Activated CD4-positive, CD25-positive, alpha-beta regulatory T cell (primary cell): ENCODE measurements around the gene CCDC171.
"Not testable (repeated sequence)": the region's sequence is repeated elsewhere in the genome, so short reads cannot be mapped to it uniquely, and the experiment has no call there.

Experiments
- DNase-seq, 4 experiments: peaks; one replicate each; lab custom pipeline; 2025; lab: John Stamatoyannopoulos, UW

CCDC171 gene

DNA sequence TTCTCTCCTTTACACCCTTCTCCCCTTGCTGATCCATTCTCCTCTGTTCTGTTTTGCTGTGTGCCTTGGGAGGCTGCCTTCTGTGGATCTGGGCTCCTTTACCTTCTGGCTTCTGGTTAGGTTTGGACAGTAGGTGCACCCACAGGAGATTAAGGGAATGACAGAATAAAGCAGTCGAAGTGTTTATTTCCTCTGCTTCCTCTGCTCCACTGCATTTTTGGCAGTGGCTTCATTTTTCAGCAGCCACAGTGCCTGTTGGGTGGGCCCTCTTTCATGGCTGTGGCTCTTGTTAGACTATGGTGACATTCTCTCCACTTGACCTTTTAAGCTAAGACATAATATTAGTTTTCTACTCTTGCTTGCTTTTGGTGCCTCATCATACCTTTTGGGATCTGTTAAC lies 144.1 kb downstream of the CCDC171 start:
- no peak for DNase-seq

DNA sequence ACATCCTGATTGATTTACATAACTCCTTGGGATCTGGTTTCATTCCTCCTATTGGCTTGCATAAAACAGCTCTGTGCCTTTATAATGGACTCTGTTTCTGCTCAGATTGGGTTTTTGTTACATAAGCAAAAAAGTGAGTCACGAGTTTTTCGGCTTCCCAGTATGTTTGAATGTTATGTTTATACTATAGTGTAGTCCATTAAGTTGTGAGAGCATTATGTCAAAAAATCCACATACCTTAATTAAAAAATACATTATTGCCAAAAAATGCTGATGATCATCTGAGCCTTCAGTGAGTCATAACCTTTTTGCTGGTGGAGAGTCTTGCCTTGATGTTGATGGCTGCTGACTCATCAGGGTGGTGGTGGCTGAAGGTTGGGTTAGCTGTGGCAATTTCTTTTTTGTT lies 144.6 kb downstream of the CCDC171 start:
- no peak for DNase-seq

DNA sequence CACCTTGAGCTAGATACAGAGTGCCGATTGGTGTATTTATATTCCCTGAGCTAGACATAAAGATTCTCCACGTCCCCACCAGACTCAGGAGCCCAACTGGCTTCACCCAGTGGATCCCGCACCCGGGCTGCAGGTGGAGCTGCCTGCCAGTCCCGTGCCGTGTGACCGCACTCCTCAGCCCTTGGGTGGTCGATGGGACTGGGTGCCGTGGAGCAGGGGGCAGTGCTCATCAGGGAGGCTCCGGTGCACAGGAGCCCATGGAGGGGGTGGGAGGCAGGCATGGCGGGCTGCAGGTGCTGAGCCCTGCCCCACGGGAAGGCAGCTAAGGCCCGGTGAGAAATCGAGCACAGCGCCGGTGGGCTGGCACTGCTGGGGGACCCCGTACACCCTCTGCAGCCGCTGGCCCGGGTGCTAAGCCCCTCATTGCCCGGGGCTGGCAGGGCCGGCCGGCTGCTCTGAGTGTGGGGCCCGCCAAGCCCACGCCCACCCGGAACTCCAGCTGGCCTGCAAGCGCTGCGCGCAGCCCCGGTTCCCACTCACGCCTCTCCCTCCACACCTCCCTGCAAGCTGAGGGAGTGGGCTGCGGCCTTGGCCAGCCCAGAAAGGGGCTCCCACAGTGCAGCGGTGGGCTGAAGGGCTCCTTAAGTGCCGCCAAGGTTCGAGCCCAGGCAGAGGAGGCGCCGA lies 147.2 kb downstream of the CCDC171 start:
- DNase-seq: not testable (repeated sequence)

DNA sequence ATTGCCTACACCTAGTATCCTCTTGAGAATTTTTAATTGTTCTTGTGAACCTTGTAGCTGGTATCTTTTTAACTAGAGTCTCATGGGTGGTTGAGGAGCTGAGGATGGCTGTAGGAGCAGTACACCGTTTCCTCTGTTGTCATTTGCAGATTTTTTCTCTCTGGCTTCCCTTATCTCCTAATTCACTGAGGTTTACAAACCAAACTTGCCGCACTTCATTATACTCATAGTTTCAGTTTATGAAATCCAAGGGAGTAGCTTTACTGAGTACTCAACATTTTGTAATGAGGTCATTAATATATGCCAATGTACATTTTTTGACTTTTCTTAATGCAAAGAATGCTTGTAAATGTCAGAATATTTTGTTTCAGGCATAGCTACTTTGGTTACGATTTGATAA lies 154.2 kb downstream of the CCDC171 start:
- no peak for DNase-seq

DNA sequence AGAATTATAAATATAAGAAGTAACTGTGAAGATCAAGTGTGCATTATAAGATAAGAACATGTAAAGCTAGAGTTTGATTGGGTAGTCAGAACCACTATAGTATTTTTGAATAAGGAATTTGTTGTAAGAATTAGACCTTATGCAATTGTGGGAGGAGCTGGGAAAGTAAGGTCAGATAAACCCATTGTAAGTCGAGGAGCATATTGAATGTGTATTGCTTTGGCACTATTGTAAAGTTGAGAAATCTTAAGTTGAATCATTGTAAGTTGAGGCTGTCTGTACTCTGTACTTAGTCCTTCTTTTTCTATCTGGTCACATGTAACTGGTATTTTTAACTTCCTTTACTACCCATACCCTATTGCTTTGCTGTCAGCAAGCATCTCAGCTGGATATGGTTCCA lies 158.7 kb downstream of the CCDC171 start:
- no peak for DNase-seq

DNA sequence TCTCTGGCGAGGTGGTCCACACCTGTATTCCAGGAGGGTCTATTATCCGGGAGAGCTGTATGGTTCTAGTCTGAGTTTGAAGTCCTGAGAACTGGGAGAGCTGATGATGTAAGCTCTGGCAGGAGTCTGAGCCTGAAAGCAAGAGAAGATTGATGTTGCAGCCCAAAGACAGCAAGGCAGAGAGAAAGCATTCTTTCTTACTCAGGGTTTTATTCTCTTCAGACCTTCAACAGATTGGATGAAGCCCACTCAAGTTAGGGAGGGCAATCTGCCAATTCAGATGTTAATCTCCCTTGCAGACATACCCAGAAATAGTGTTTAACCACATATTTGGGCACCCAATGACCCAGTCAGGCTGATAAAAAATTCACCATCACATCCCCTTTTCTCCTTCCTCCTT lies 159.1 kb downstream of the CCDC171 start:
- no peak for DNase-seq

DNA sequence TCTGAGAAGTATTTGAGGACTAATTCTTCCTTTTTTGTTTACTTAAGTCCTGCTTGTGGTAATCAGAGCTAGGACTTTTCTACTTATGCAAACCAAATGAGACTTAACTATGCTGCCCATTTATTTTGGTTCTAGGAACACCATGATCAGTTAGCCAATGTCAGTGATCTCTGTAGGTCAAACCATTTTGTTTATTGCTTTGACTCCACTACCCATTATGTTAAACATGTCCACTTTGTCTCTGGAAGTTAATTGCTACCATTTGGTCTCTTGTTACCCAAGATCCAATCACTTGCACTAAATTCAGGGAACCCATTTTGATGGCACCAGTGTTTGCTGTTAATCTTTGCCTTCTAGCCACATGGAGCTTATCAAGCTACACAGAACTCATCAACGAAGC lies 161.9 kb downstream of the CCDC171 start:
- DNase-seq: no peak

DNA sequence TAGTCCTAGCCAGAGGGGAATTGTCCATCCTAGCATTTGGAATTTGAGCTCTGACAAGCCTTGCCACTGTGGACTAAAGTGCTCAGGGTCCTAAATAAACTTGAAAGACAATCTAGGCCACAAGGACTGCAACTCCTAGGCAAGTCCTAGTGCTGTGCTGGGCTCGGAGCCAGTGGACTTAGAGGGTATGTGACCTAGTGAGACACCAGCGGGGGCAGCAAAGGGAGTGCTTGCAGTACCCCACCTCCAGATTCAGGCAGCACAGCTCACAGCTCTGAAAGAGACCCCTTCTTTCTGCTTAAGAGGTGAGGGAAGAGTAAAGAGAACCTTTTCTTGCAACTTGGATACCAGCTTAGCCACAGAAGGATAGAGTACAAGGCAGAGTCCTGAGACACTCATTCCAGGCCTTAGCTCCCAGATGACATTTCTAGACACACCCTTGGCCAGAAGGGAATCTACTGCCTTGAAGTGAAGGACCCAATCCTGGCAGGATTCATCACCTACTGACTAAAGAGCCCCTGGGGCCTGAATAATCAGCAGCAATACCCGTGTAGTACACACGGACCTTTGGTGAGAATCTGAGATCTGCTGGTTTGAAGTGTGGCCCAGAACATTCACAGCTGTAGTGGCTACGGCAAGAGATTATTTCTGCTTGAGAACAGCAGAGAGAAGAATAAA lies 164.6 kb downstream of the CCDC171 start:
- DNase-seq: no peak

DNA sequence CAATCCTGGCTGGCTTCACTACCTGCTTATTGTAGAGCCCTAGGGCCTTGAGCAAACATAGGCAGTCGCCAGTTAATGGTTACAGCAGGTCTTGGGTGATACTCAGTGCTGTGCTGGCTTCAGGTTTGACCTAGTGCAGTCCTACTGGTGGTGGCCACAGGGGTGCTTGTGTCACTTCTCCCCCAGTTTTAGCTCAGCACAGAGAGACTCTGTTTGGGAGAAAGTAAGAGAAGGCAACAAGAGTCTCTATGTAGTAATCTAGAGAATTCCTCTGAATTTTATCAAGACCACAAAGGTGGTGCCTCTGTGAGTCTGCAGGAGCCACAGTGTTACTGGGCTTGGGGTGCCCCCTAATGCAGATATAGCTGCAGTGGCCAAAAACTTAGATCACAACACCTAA lies 165.6 kb downstream of the CCDC171 start:
- no peak for DNase-seq

DNA sequence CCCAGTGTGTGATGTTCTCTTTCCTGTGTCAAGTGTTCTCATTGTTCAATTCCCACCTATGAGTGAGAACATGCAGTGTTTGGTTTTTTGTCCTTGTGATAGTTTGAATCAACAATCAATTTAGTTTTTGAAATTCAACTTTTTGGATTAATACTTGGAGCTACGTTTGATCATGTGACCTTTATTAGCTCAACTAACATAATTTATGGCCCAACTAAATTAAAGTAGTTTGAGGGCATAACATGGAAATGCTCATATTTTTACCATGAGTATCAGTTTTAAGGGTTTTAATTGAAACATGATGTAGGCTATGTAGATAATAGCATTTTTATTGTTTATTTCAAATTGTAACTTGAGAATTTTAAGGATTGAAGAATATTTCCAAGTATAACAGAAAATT lies 168.0 kb downstream of the CCDC171 start:
- no peak for DNase-seq

DNA sequence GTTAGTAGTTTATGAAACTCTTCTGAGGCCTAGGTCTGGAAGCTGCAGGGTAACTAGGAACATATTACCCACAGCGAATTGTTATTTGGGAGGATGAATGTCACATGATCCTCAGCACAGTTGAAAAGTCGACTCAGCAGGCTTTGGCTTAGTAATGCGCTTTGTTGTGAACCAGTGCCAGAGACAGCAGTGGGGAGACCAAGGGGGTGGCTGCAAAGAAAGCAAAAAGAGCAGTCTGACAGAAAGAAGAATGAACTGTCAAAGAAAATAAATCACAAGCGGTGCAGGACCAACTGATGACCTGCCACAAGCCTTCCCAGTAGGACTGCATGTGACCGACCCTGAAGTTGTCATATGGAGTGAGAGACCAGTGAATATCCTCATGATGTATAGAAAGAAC lies 170.0 kb downstream of the CCDC171 start:
- DNase-seq: no peak

DNA sequence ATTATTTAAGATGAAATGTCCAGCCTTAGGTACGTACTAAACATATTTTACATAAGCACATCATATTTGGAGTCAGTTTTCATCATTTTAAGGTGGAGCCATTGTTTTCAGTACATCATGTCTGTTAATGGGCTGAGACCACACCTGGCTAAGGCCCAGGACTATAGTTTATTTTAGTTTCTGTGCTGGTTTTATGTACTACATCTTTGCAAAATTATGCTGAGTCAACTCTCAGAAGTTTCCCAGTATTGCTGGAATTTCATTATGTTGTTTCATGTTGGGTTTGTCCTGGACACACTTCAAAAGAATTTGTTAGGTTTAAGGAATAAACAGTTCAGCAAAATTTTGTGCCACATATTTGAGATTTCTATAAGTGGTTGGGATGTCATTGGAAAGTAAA lies 171.2 kb downstream of the CCDC171 start:
- DNase-seq: no peak

DNA sequence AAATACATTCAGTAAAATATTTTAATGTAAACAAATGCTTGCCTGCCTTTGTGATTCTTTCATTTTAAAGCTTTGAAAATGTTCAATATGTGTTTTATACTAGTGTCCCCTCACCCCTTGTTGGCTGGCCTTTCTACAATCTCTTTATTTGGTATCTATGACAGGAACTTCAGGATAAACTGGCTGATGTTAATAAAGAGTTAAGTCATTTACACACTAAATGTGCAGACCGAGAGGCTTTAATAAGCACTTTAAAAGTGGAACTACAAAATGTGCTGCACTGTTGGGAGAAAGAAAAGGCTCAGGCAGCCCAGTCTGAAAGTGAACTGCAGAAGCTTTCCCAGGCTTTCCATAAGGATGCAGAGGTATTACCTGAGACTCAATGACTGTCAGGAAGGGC lies 171.8 kb downstream of the CCDC171 start:
- no peak for DNase-seq

DNA sequence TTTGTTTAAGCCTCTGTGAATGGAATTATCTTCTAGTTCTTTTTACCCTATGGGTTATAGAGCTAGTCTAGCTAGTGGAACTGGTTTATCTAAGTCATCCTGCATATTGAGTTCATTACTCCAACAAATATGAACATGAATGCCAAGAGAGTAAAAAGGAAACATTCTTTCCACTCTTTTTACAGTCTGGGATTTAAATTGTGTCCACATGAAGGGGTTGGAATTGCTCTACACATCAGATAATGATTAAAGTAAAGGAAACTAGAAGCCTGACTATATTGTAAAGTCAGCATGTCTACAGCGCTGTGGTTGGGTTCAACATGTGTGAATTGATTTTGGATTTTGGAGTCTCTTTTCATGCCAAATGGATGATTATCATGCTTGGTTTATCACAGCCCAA lies 173.1 kb downstream of the CCDC171 start:
- DNase-seq: no peak

DNA sequence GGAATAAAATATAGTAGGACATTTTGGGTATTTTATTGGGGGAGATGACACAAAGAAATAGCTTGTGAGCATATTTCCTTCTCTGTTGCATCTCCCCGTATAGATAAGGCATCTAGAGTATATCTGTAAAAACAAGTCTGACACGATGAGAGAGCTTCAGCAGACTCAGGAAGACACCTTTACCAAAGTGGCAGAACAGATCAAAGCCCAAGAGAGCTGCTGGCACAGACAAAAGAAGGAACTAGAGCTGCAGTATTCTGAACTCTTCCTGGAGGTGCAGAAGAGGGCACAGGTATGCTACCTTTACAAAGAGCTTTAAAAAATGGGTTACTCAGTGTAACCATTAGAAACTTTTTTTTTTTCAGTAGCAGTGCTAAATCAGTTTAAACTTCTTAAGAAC lies 176.7 kb downstream of the CCDC171 start:
- no peak for DNase-seq

DNA sequence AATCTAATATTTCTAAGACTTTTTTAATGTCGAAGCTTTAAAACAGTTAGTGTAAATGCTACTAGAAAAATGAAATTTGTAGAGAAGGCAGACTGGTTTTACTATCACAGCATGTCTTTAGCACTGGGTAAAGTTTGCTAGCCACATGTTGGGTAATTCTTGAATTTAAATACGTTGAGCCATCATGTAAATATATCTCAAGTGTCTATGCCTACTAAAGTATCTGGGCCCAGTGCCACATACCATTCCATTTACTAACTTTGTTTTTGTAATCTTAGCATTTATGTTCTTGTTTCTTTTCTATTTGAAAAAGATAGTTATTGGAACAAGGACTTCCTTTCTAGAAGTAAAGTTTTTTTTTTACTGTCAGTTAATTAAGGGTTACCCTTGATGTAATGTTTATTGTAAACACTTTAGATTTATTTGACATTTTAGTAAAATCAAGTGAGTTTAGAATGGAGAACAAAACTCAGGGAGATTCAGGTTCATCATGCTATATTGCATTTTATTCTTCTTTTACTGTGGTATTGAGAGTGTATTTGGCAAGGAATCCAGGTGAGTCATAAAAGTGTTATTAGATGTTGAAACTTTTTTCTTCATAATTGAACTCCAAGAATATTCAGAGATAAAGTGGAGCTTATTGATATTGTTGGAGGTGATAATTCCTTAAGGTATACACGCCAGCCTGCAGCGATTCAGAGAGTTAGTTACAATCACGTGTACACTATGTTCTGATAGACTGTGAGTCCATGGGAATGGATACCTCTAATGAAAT lies 182.4 kb downstream of the CCDC171 start:
- DNase-seq: no peak

DNA sequence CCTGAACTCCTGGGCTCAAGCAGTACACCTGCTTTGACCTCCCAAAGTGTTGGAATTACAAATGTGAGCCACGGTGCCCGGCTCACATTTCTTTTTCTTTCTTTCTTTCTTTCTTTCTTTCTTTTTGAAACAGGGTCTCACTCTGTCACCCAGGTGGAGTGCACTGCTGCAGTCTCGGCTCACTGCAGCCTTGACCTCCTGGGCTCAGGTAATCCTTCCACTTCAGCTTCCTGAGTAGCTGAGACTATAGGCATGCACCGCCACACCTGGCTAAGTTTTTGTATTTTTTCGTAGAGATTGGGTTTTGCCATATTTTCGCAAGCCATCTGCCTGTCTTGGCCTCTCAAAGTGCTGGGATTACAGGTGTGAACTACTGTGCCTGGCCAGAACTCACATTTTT lies 183.7 kb downstream of the CCDC171 start:
- DNase-seq: no peak

DNA sequence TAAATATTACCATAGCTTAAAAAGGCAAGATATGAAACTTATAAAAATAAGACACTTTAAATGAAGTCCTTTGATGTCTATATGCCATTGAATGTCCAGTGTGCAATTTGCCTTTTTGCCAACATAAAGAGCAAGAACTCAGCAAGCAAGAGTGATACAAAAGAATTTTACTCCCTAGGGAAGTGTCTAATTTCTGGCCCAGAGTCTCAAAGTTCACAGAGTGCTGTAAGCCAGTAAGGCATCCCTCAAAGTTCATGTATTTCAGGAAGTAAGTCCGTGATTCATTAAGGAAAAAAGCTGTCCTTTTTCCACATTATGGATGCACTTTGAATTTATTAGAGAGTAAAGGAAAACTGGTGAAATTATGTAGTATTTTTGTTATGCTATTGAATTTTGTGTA lies 185.2 kb downstream of the CCDC171 start:
- DNase-seq: no peak

DNA sequence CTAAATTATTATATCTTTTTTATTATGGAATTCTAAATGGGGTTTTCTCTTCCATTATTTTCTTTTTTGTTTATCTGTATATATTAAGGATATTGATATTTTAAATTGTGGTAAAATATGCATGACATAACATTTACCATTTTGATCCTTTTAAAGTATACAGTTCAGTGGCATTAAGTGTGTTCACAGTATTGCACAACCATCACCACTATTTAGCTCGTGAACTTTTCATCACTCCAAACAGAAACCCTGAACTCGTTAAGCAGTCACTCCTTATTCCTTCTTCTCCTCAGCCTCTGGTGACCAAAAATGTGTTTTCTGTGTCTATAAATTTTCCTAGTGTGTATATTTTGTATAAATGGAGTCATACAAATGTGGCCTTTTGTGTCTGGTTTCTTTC lies 188.2 kb downstream of the CCDC171 start:
- no peak for DNase-seq

DNA sequence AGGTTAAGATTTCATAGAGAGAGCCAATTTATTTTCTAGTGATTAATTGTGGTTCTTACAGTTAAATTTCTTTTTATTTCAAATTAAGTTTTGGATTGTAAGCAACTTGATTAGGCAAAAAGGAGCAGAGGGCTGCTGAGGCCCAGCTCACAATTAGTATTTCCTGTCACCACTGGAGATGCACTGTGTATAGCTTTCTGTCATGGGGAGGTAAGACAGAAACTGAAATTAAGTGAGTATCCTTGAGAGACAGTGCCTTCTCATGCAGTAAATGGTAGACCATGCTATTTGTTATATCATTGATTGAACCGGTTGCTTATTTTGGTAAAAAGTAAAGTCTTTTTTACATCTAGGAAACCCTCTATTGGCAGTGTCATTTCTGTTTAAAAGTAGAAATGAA lies 190.7 kb downstream of the CCDC171 start:
- no peak for DNase-seq

DNA sequence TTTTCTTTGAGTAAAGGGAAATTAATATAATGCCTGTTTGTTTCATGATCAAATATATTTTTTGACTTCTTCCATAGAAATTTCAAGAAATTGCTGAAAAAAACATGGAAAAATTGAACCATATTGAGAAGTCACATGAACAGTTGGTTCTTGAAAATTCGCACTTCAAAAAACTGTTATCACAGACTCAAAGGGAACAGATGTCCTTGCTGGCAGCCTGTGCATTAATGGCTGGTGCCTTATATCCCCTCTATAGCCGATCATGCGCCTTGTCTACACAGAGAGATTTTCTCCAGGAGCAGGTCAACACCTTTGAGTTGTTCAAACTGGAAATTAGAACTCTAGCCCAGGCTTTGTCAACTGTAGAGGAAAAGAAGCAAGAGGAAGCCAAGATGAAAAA lies 191.4 kb downstream of the CCDC171 start:
- no peak for DNase-seq

DNA sequence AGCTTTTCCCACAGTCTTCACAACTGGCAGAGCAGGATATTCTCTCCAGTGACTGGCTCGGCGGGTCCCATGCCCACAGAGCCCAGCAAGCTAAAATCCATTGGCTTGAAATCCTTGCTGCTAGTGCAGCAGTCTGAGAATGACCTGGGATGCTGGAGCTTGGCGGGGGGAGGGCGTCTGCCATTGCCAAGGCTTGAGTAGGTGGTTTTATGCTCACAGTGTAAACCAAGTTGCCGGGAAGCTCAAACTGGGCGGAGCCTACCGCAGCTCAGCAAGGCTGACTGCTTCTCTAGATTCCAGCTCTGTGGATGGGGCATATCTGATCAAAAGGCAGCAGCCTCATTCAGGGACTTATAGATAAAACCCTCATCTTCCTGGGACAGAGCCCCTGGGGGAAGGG lies 194.1 kb downstream of the CCDC171 start:
- no peak for DNase-seq

DNA sequence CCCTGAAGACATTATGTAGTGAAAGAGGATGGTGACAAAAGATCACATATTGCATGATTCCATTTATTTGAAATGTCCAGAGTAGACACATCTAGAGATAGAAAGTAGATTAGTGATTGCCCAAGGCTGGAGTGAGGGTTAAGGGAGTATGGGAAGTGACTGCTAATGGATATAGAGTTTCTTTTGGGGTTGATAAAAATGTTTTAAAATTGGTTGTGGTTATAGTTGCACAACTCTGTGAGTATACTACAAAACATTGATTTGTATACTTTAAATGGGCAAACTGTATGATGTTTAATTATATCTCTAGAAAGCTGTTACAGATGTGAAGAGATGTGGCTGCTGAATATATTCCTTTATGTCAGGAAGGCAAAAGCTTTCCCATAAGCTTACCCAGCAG lies 202.8 kb downstream of the CCDC171 start:
- DNase-seq: no peak
